SK-N-SH treated with all-trans-retinoic acid at 6 μM for 48 hours (cell line): Measurements from ENCODE around the gene ZMIZ1.

ENCODE experiments used
- TCF4 ChIP-seq: fragments of 250-450 bp; sonication (Bioruptor Pico); IDR thresholded peaks from 2 replicates; pipeline ENCODE4 v1.8.0; 2021; ENCODE audit warnings: mild to moderate bottlenecking, moderate library complexity, borderline replicate concordance
- ZFP3 ChIP-seq: fragments of 250-450 bp; sonication (Bioruptor Pico); IDR thresholded peaks from 2 replicates; pipeline ENCODE4 v1.5.0; 2020; ENCODE audit warnings: mild to moderate bottlenecking, moderate library complexity
- ZNF565 ChIP-seq: fragments of 450-650 bp; formaldehyde crosslinking; conservative IDR thresholded peaks from 2 replicates; pipeline ENCODE4 v1.5.0; 2020; ENCODE audit warnings: low read depth, mild to moderate bottlenecking, moderate library complexity
- TF ChIP-seq, protein P1 (sequence below): fragments of 250-450 bp; sonication (Bioruptor Pico); IDR thresholded peaks from 2 replicates; pipeline ENCODE4 v1.5.1; 2020; ENCODE audit warnings: low read depth, mild to moderate bottlenecking, moderate library complexity

DNA sequence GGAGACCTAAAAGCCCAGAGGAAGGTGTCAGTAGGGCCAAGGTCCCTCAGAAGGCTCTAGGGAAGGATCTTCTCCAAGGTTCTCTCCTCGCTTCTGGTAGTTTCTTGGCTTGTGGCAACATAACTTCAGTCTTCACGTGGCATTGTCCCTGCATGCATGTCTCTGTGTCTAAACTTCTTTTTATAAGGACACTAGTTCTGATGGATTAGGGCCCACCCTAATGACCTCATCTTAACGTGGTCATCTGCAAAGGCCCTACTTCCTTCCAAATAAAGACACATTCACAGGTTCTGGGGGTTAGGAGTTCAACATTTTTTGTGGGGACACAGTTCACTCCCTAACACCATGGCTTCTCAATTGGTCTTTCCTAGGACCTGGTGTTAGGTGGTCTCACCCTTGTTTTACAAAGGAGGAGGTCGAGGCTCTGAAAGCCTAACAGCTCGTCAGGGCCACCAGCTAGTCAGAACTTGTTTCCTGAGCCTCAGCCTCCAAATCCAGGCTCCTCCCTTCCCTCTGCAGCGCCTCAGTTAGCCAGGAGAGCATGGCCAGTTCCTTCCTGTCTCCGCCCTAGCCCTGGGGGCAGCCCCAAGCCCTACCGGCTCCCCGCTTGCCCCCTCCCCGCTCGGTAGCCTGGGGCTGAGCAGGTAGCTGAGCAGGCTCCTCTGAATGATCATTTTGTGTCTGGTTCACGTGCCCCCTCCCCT, 168.8 kb downstream of the ZMIZ1 start:
- TF ChIP-seq, protein P1, sequence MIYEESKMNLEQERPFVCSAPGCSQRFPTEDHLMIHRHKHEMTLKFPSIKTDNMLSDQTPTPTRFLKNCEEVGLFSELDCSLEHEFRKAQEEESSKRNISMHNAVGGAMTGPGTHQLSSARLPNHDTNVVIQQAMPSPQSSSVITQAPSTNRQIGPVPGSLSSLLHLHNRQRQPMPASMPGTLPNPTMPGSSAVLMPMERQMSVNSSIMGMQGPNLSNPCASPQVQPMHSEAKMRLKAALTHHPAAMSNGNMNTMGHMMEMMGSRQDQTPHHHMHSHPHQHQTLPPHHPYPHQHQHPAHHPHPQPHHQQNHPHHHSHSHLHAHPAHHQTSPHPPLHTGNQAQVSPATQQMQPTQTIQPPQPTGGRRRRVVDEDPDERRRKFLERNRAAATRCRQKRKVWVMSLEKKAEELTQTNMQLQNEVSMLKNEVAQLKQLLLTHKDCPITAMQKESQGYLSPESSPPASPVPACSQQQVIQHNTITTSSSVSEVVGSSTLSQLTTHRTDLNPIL (CRISPR knock-in tag): no peak
- no peak for TF ChIP-seq ZFP3
- no peak for TF ChIP-seq TCF4
- no peak for TF ChIP-seq ZNF565 (CRISPR knock-in tag)
